Right lobe of liver (tissue), 4 donors: ENCODE results near the gene SYT1.

Experiments used
- CTCF ChIP-seq, 4 donors: fragments of 200-600 bp in 3 of 4; fragments of 450-650 bp in 1 of 4; IDR thresholded peaks; one replicate each; pipeline versions ENCODE4 v1.5.1 to v1.8.0; 2016 to 2022; ENCODE audit warnings: antibody characterized with exemption in 4 of 4, mild to moderate bottlenecking in 2 of 4
- POLR2A ChIP-seq: fragments of 450-650 bp; IDR thresholded peaks from one replicate; pipeline ENCODE4 v1.6.1; 2017; ENCODE audit warnings: antibody characterized with exemption, mild to moderate bottlenecking
- donor health status: DM: no; HTN: no; CAD: no.
- donor health status: DM: no; HTN: no; CAD: no.
- donor health status: DM: no; HTN: yes; CAD: no.

GRCh38 chr12:79444089-79444488, 579.5 kb downstream of the SYT1 start:
- TF ChIP-seq CTCF (IDR thresholded peaks at IDR 0.05) (no peak), POLR2A (no peak)
